SU-DHL-6 (cell line): ENCODE results near the gene ST3GAL3.

ENCODE experiments used
- CTCF ChIP-seq: fragments of 200-600 bp; sonication (generic); IDR thresholded peaks from one replicate; pipeline ENCODE4 v1.5.1; 2017; ENCODE audit warnings: antibody characterized with exemption, mild to moderate bottlenecking, low read length, moderate library complexity; ENCODE audit not compliant: insufficient read depth, poor library complexity, severe bottlenecking
- EZH2phosphoT487 ChIP-seq: fragments of 200-600 bp; sonication (generic), shearing (Covaris generic); conservative IDR thresholded peaks from 2 replicates; pipeline ENCODE4 v1.6.1; 2018; ENCODE audit warnings: mild to moderate bottlenecking, antibody characterized with exemption, low read length, moderate library complexity, mixed read lengths

- TF ChIP-seq CTCF (no peak), EZH2phosphoT487 (no peak)
These were observed 131.7 kb downstream of the ST3GAL3 start for GRCh38 chr1:43839056-43839455.
